ENCODE measurements around the gene FBXO2. TPM values are rescaled to one million over a fixed set of nuclear protein-coding genes. Genes with fewer than 3 reads are reported as not detected.

The FBXO2 gene
- total and polyA plus RNA-seq, 9 of the 15 experiments (the other 6 are each of a cell fraction or from before 2014, with no cell fraction given), result 0.04 to 1.9 (median 0.27) TPM

GRCh38 chr1:11606775-11607174 is 47.5 kb downstream of the FBXO2 start:
- no TSS peak for BruUV-seq (replicated peaks)
- 0% methylated on average over 6 of the region's 6 CpGs for WGBS (ENCODE audit: insufficient coverage, low coverage, missing lambda C conversion rate)
- CTCF ChIA-PET (ENCODE audit: low intra/inter-chr PET ratio), result no interaction called here

GRCh38 chr1:11602981-11603380 is 51.2 kb downstream of the FBXO2 start:
- BruUV-seq (replicated peaks), result no TSS peak
- no peak overlapping the region for H3K9ac ChIP-seq (ENCODE audit: insufficient read depth in 1 of 2, low read depth in 2 of 2, low read length in 2 of 2)
- ChIA-PET CTCF (ENCODE audit: low intra/inter-chr PET ratio) (no interaction called here), POLR2A (no interaction called here)
- no peak overlapping the region for H3K4me3 ChIP-seq
- TF ChIP-seq IRF9 (tag; IDR thresholded peaks at IDR 0.05) (no peak), ZNF408 (CRISPR knock-in tag; IDR thresholded peaks at IDR 0.05; ENCODE audit: low read depth) (no peak), GABPA (tag; conservative IDR thresholded peaks at IDR 0.05; ENCODE audit: low read depth) (no peak), SAFB2 (IDR thresholded peaks at IDR 0.05; ENCODE audit: borderline replicate concordance, low read depth, low read length, severe bottlenecking) (no peak), POLR2H (tag; IDR thresholded peaks at IDR 0.05; ENCODE audit: low read depth) (no peak), RBBP5 (IDR thresholded peaks at IDR 0.05; ENCODE audit: borderline replicate concordance, insufficient read depth, low read length, poor library complexity, severe bottlenecking) (no peak), ZNF75A (CRISPR knock-in tag; IDR thresholded peaks at IDR 0.05) (no peak), MCM3 (IDR thresholded peaks at IDR 0.05) (no peak)
- no peaks in the 10 kb centered on the region for H3K9me1 ChIP-seq (ENCODE audit: control insufficient read depth, insufficient read depth, low read length)
- FAIRE-seq (no peak), ATAC-seq (no peak), DNase-seq (ENCODE audit: extremely low read depth in 1 of 4, low spot score in 3 of 4) (no peak)
- H3K27ac ChIP-seq (ENCODE audit: extremely low read depth, low read depth, low read length), result no peak overlapping the region
- no peaks in the 10 kb centered on the region for H3K36me3 ChIP-seq (ENCODE audit: control insufficient read depth, insufficient read depth, low read length)
- in situ Hi-C loops (cut with MboI), result no loop called here
- no peaks in the 10 kb centered on the region for H3K9me3 ChIP-seq (replicated peaks; ENCODE audit: control insufficient read depth, insufficient read depth, low read depth, low read length)
- no peak overlapping the region for H2AFZ ChIP-seq (ENCODE audit: low read depth, low read length)
- peaks cover 11% of the 10 kb centered on the region; the same call in 1 of the 2 replicates for H4K20me1 ChIP-seq (replicated peaks; ENCODE audit: control insufficient read depth, insufficient read depth, low read length)
- H3K4me1 ChIP-seq (replicated peaks in 1 of 2; ENCODE audit: control insufficient read depth in 2 of 2, insufficient read depth in 2 of 2, low read length in 2 of 2), result no peaks in the 10 kb centered on the region
- intact Hi-C loops (cut with micrococcal nuclease), result no loop called here
- 0% methylated on average over 5 of the region's 5 CpGs for WGBS (ENCODE audit: insufficient coverage, low coverage, missing lambda C conversion rate)
- H3K4me2 ChIP-seq (ENCODE audit: insufficient read depth, low read length), result no peak overlapping the region
- no peaks in the 10 kb centered on the region for H3K79me2 ChIP-seq (ENCODE audit: control insufficient read depth, insufficient read depth, low read length)
- peaks cover 29 to 69% of the 10 kb centered on the region in 2 experiments; a peak in 4 of 5 replicates for H3K27me3 ChIP-seq (ENCODE audit: control insufficient read depth in 2 of 2, insufficient read depth in 2 of 2, low read length in 2 of 2)

More at GRCh38 chr1:11606775-11607174, 47.5 kb downstream of the FBXO2 start:
- no peak for FAIRE-seq
- DNase-seq (ENCODE audit: extremely low read depth in 1 of 4, low spot score in 3 of 4), result no peak
- no peak for ATAC-seq
- in situ Hi-C loops (cut with MboI), result no loop called here
- Histone ChIP-seq H3K9me1 (ENCODE audit: control insufficient read depth, insufficient read depth, low read length) (no peaks in the 10 kb centered on the region), H3K9me3 (replicated peaks; ENCODE audit: control insufficient read depth, insufficient read depth, low read depth, low read length) (no peaks in the 10 kb centered on the region), H3K27me3 (ENCODE audit: control insufficient read depth in 2 of 2, insufficient read depth in 2 of 2, low read length in 2 of 2) (peaks cover 22 to 52% of the 10 kb centered on the region in 2 experiments), H3K36me3 (ENCODE audit: control insufficient read depth, insufficient read depth, low read length) (no peaks in the 10 kb centered on the region), H3K27ac (ENCODE audit: extremely low read depth, low read depth, low read length) (no peak overlapping the region), H2AFZ (ENCODE audit: low read depth, low read length) (no peak overlapping the region), H3K9ac (ENCODE audit: insufficient read depth in 1 of 2, low read depth in 2 of 2, low read length in 2 of 2) (no peak overlapping the region), H3K4me3 (no peak overlapping the region), H3K4me2 (ENCODE audit: insufficient read depth, low read length) (no peak overlapping the region), H3K4me1 (replicated peaks in 1 of 2; ENCODE audit: control insufficient read depth in 2 of 2, insufficient read depth in 2 of 2, low read length in 2 of 2) (peaks cover 0 to 4% of the 10 kb centered on the region in 2 experiments; a peak in 1 of 5 replicates), H4K20me1 (replicated peaks; ENCODE audit: control insufficient read depth, insufficient read depth, low read length) (no peaks in the 10 kb centered on the region), H3K79me2 (ENCODE audit: control insufficient read depth, insufficient read depth, low read length) (no peaks in the 10 kb centered on the region)
- TF ChIP-seq ZNF146 (CRISPR knock-in tag; IDR thresholded peaks at IDR 0.05; ENCODE audit: unreplicated experiment) (peak; percentile 71), MCM7 (IDR thresholded peaks at IDR 0.05) (no peak), PREB (CRISPR knock-in tag; IDR thresholded peaks at IDR 0.05) (no peak), ZNF766 (CRISPR knock-in tag; conservative IDR thresholded peaks at IDR 0.05) (no peak)
- intact Hi-C loops (cut with micrococcal nuclease), result no loop called here
- POLR2A ChIA-PET, result interaction anchor here (0.6 to 0.8 kb wide), 2 partner anchors 10 to 42 kb away, joined by 3 to 4 read pairs; no protein-coding TSS in a partner anchor

Measured in K562 (cell line).